IPS-11a (cell line): Measurements from ENCODE around the gene ZC3H12A.

Experiments
- H3K4me3 ChIP-seq: one replicate; pipeline ENCODE4 v1.5.1; 2013; ENCODE audit warnings: low read depth, low read length, control low read depth

ZC3H12A gene

GRCh38 chr1:37477946-37478345, 3.6 kb downstream of the ZC3H12A start:
- no peak overlapping the region for H3K4me3 ChIP-seq

- no peak overlapping the region for H3K4me3 ChIP-seq
Measured at GRCh38 chr1:37478451-37478881, 4.1 kb downstream of the ZC3H12A start.

- H3K4me3 ChIP-seq, result no peak overlapping the region
Measured at GRCh38 chr1:37478890-37479254, 4.5 kb downstream of the ZC3H12A start.

- H3K4me3 ChIP-seq, result no peak overlapping the region
Measured at GRCh38 chr1:37479255-37480124, 5.1 kb downstream of the ZC3H12A start.

- no peak overlapping the region for H3K4me3 ChIP-seq
Measured at GRCh38 chr1:37480125-37480466, 5.7 kb downstream of the ZC3H12A start.

GRCh38 chr1:37480581-37481288, 6.4 kb downstream of the ZC3H12A start:
- H3K4me3 ChIP-seq, result no peak overlapping the region

GRCh38 chr1:37481289-37482003, 7.1 kb downstream of the ZC3H12A start:
- no peak overlapping the region for H3K4me3 ChIP-seq

GRCh38 chr1:37482004-37482785, 7.8 kb downstream of the ZC3H12A start:
- no peak overlapping the region for H3K4me3 ChIP-seq

- H3K4me3 ChIP-seq, result no peak overlapping the region
Measured at GRCh38 chr1:37482796-37483744, 8.7 kb downstream of the ZC3H12A start.

- H3K4me3 ChIP-seq, result no peak overlapping the region
Measured at GRCh38 chr1:37483785-37484184, 9.4 kb downstream of the ZC3H12A start.

GRCh38 chr1:37484325-37485051, 10.1 kb downstream of the ZC3H12A start:
- H3K4me3 ChIP-seq, result no peak overlapping the region

- H3K4me3 ChIP-seq, result no peak overlapping the region
Measured at GRCh38 chr1:37485902-37486679, 11.7 kb downstream of the ZC3H12A start.

- no peak overlapping the region for H3K4me3 ChIP-seq
Measured at GRCh38 chr1:37486680-37487618, 12.6 kb downstream of the ZC3H12A start.

GRCh38 chr1:37487619-37487984, 13.2 kb downstream of the ZC3H12A start:
- no peak overlapping the region for H3K4me3 ChIP-seq

- H3K4me3 ChIP-seq, result no peak overlapping the region
Measured at GRCh38 chr1:37493336-37494098, 19.1 kb downstream of the ZC3H12A start.

GRCh38 chr1:37495875-37496274, 21.5 kb downstream of the ZC3H12A start:
- H3K4me3 ChIP-seq, result no peak overlapping the region

- H3K4me3 ChIP-seq, result no peak overlapping the region
Measured at GRCh38 chr1:37497832-37498231, 23.5 kb downstream of the ZC3H12A start.
